H1 (cell line): Measurements from ENCODE around the gene NR0B1. TPM values are rescaled to one million over a fixed set of nuclear protein-coding genes. Genes with fewer than 3 reads are reported as not detected.

Experiments
- CTCF ChIA-PET: fragments of 300-600 bp; sonication (Branson Sonifier 250); formaldehyde crosslinking; loops from one replicate; lab custom pipeline; 2021; ENCODE audit not compliant: partially characterized antibody; lab: Charles Lee
- POLR2A ChIA-PET: fragments of 300-600 bp; sonication (Branson Sonifier 250); formaldehyde crosslinking; loops from one replicate; lab custom pipeline; 2021; ENCODE audit warnings: inconsistent platforms; ENCODE audit not compliant: partially characterized antibody; lab: Charles Lee
- DNase-seq, 2 experiments: peaks; one replicate each; pipeline versions ENCODE4 v3.0.0 to v3.0.0-alpha.2; 2010 to 2022; ENCODE audit warnings: low spot score in 2 of 2, low read depth in 1 of 2, mixed read lengths in 1 of 2
- FAIRE-seq: peaks from 2 replicates; lab custom pipeline; 2011; peaks lifted over from hg19 to GRCh38; lab: Jason Lieb, UNC
- H2AFZ ChIP-seq: 2 replicates; pipeline ENCODE4 v1.8.1; 2012; ENCODE audit warnings: low read length, inconsistent platforms
- H2AK5ac ChIP-seq: 2 replicates; pipeline ENCODE4 v1.6.1; 2013; ENCODE audit warnings: low read depth, low read length
- H2BK120ac ChIP-seq: replicated peaks from 2 replicates; pipeline ENCODE3; 2013; ENCODE audit warnings: low read depth, low read length, inconsistent platforms
- H2BK12ac ChIP-seq: 2 replicates; pipeline ENCODE4 v1.6.1; 2013; ENCODE audit warnings: low read depth, low read length
- H2BK15ac ChIP-seq: 2 replicates; pipeline ENCODE4 v1.6.1; 2013; ENCODE audit warnings: low read length
- H2BK20ac ChIP-seq: 2 replicates; pipeline ENCODE4 v1.6.1; 2013; ENCODE audit warnings: low read length
- H2BK5ac ChIP-seq: 2 replicates; pipeline ENCODE4 v1.6.1; 2013; ENCODE audit warnings: low read depth, low read length
- H3K14ac ChIP-seq: 2 replicates; pipeline ENCODE4 v1.6.1; 2013; ENCODE audit warnings: inconsistent platforms; ENCODE audit not compliant: insufficient read length
- H3K18ac ChIP-seq: 2 replicates; pipeline ENCODE4 v1.6.1; 2013; ENCODE audit warnings: low read length; ENCODE audit errors: extremely low read depth
- H3K23ac ChIP-seq: 2 replicates; pipeline ENCODE4 v1.6.1; 2013; ENCODE audit warnings: inconsistent platforms; ENCODE audit not compliant: insufficient read length
- H3K23me2 ChIP-seq: 2 replicates; pipeline ENCODE4 v1.6.1; 2013; ENCODE audit warnings: low read depth, low read length
- H3K27ac ChIP-seq: 2 replicates; pipeline ENCODE4 v1.6.1; 2011; ENCODE audit warnings: low read depth, low read length, inconsistent platforms
- H3K27me3 ChIP-seq, 4 experiments: replicated peaks in 1 of 4; 1 replicate in 1 of 4; 2 replicates in 3 of 4; pipeline versions ENCODE4 v1.6.1 to v1.8.1; 2011 to 2013; ENCODE audit warnings: low read length in 3 of 4, mild to moderate bottlenecking in 3 of 4, inconsistent platforms in 2 of 4, mixed read lengths in 2 of 4, moderate library complexity in 1 of 4; ENCODE audit not compliant: control insufficient read depth in 3 of 4, insufficient read depth in 3 of 4; ENCODE audit errors: extremely low read depth in 1 of 4
- H3K36me3 ChIP-seq, 4 experiments: 2 replicates each; pipeline versions ENCODE4 v1.6.1 to v1.8.1; 2011 to 2013; ENCODE audit warnings: mild to moderate bottlenecking in 4 of 4, low read length in 3 of 4, moderate library complexity in 2 of 4, control low read depth in 1 of 4, inconsistent platforms in 1 of 4; ENCODE audit not compliant: insufficient read depth in 4 of 4, control insufficient read depth in 2 of 4
- H3K4ac ChIP-seq: replicated peaks from 2 replicates; pipeline ENCODE3; 2013; ENCODE audit warnings: low read length, low read depth, mixed read lengths, inconsistent platforms; ENCODE audit not compliant: insufficient read length
- H3K4me1 ChIP-seq, 4 experiments: replicated peaks in 1 of 4; 1 replicate in 1 of 4; 2 replicates in 3 of 4; pipeline versions ENCODE4 v1.6.1 to v1.8.1; 2011 to 2013; ENCODE audit warnings: low read length in 3 of 4, inconsistent platforms in 2 of 4, mixed read lengths in 1 of 4; ENCODE audit not compliant: insufficient read depth in 4 of 4, control insufficient read depth in 3 of 4
- H3K4me2 ChIP-seq, 2 experiments: 2 replicates each; pipeline versions ENCODE4 v1.6.1 to v1.8.1; 2011 to 2013; ENCODE audit warnings: low read depth in 2 of 2, low read length in 2 of 2, control low read depth in 1 of 2, inconsistent platforms in 1 of 2, mild to moderate bottlenecking in 1 of 2; ENCODE audit not compliant: insufficient read depth in 1 of 2
- H3K4me3 ChIP-seq, 4 experiments: fragments of 200-600, 300-600 bp in 1 of 4; sonication (generic), shearing (Covaris generic), sonication (Bioruptor Twin) in 1 of 4; 2 replicates each; pipeline versions ENCODE4 v1.5.1 to v1.8.1; 2011 to 2016; ENCODE audit warnings: low read length in 4 of 4, low read depth in 3 of 4, control low read depth in 2 of 4, inconsistent platforms in 2 of 4, mild to moderate bottlenecking in 2 of 4, mixed read lengths in 1 of 4, moderate library complexity in 1 of 4; ENCODE audit not compliant: insufficient read depth in 2 of 4; ENCODE audit errors: extremely low read depth in 1 of 4
- H3K56ac ChIP-seq: replicated peaks from 2 replicates; pipeline ENCODE3; 2013; ENCODE audit warnings: low read depth, mild to moderate bottlenecking, mixed read lengths, low read length, inconsistent platforms; ENCODE audit not compliant: insufficient read length
- H3K79me1 ChIP-seq: 2 replicates; pipeline ENCODE4 v1.6.1; 2013; ENCODE audit warnings: low read depth, low read length, control low read depth
- H3K79me2 ChIP-seq, 2 experiments: 2 replicates each; pipeline versions ENCODE4 v1.6.1 to v1.8.1; 2012 to 2013; ENCODE audit warnings: low read length in 2 of 2, mild to moderate bottlenecking in 2 of 2, inconsistent platforms in 1 of 2; ENCODE audit not compliant: insufficient read depth in 2 of 2, control insufficient read depth in 1 of 2
- H3K9ac ChIP-seq, 4 experiments: replicated peaks in 1 of 4; 1 replicate in 1 of 4; 2 replicates in 3 of 4; pipeline versions ENCODE4 v1.6.1 to v1.8.1; 2011 to 2013; ENCODE audit warnings: low read depth in 3 of 4, low read length in 3 of 4, control low read depth in 2 of 4, mild to moderate bottlenecking in 2 of 4, moderate library complexity in 2 of 4, inconsistent platforms in 1 of 4; ENCODE audit errors: extremely low read depth in 1 of 4
- H3K9me3 ChIP-seq, 2 experiments: 2 replicates each; pipeline versions ENCODE4 v1.6.1 to v1.8.1; 2012 to 2013; ENCODE audit warnings: mild to moderate bottlenecking in 2 of 2, moderate library complexity in 2 of 2, control low read depth in 1 of 2, inconsistent platforms in 1 of 2, low read depth in 1 of 2, low read length in 1 of 2, mixed read lengths in 1 of 2; ENCODE audit not compliant: insufficient read depth in 2 of 2
- H4K20me1 ChIP-seq, 2 experiments: replicated peaks in 1 of 2; 2 replicates each; pipeline versions ENCODE3 to v1.8.1; 2011 to 2013; ENCODE audit warnings: inconsistent platforms in 2 of 2, low read length in 2 of 2, mild to moderate bottlenecking in 1 of 2; ENCODE audit not compliant: insufficient read depth in 2 of 2, control insufficient read depth in 1 of 2
- H4K5ac ChIP-seq: 2 replicates; pipeline ENCODE4 v1.6.1; 2013; ENCODE audit warnings: low read length, low read depth, mixed read lengths, inconsistent platforms; ENCODE audit not compliant: insufficient read length
- H4K8ac ChIP-seq: 2 replicates; pipeline ENCODE4 v1.8.0; 2013; ENCODE audit warnings: mild to moderate bottlenecking, moderate library complexity, low read length, inconsistent platforms; ENCODE audit not compliant: insufficient read depth; ENCODE audit errors: extremely low read depth
- H4K91ac ChIP-seq: replicated peaks from 2 replicates; pipeline ENCODE3; 2013; ENCODE audit warnings: low read length, mixed read lengths, inconsistent platforms; ENCODE audit not compliant: insufficient read length
- CTBP2 ChIP-seq: IDR thresholded peaks from 2 replicates; pipeline ENCODE4 v1.7.0; 2011; ENCODE audit warnings: borderline replicate concordance, mild to moderate bottlenecking, moderate library complexity, mixed read lengths, low read length; ENCODE audit not compliant: insufficient read depth, insufficient read length
- WGBS, 2 experiments: shearing (Covaris generic) in 1 of 2; methylation state at CpG; one replicate each; pipeline versions ENCODE4 v1.1.6 to v1.1.7; 2013 to 2015; ENCODE audit warnings: low lambda C conversion rate in 2 of 2, mixed read lengths in 2 of 2, inconsistent platforms in 1 of 2, low coverage in 1 of 2, missing lambda C conversion rate in 1 of 2; ENCODE audit not compliant: insufficient replicate concordance in 2 of 2, insufficient coverage in 1 of 2, insufficient read length in 1 of 2; ENCODE audit errors: extremely low coverage in 1 of 2, missing lambda C conversion rate in 1 of 2; 5-methylcytosine and 5-hydroxymethylcytosine counted together
- polyA plus RNA-seq, 7 experiments: library from polyadenylated mRNA; depleted of rRNA in 3 of 7; stranded (reverse) in 5 of 7; unstranded in 2 of 7; fragments of >200 nt in 5 of 7; fragments of 200-250 nt in 2 of 7; gene quantifications; 1 replicate in 5 of 7; 2 replicates in 1 of 7; 4 replicates in 1 of 7; pipeline versions ENCODE4 v1.2.1 to v1.2.3, GENCODE V29; 2011 to 2013; ENCODE audit warnings: missing spikeins in 2 of 7, mixed read lengths in 2 of 7
- total RNA-seq: library from RNA; stranded (reverse); fragmentation: NEBNext Ultra II Directional; extraction: Animal tissue kit (Norgen Biotek cat#: 25700); gene quantifications from 2 replicates; pipeline ENCODE4 v1.2.1, GENCODE V29; 2021

The NR0B1 gene
- total and polyA plus RNA-seq, 2 of the 8 experiments (the other 6 are each of a cell fraction or from before 2014, with no cell fraction given): 0.24 to 0.26 TPM

GRCh38 chrX:30280428-30280827 is 28.8 kb downstream of the NR0B1 start:
- Histone ChIP-seq H3K23me2 (no peaks in the 10 kb centered on the region), H4K20me1 (no peaks in the 10 kb centered on the region), H3K79me1 (no peaks in the 10 kb centered on the region), H2BK15ac (no peak overlapping the region), H3K56ac (no peak overlapping the region), H3K9me3 (no peaks in the 10 kb centered on the region), H3K4ac (no peak overlapping the region), H2AK5ac (no peak overlapping the region), H3K4me1 (no peaks in the 10 kb centered on the region), H2BK5ac (no peak overlapping the region), H4K91ac (no peak overlapping the region), H3K9ac (no peak overlapping the region), H3K36me3 (no peaks in the 10 kb centered on the region), H3K27me3 (no peaks in the 10 kb centered on the region), H3K18ac (no peak overlapping the region), H4K8ac (no peak overlapping the region), H3K79me2 (no peaks in the 10 kb centered on the region), H2AFZ (no peak overlapping the region), H3K14ac (no peak overlapping the region), H3K4me3 (no peak overlapping the region), H2BK120ac (no peak overlapping the region), H3K27ac (no peak overlapping the region), H2BK20ac (no peak overlapping the region), H4K5ac (no peak overlapping the region), H3K23ac (no peak overlapping the region), H3K4me2 (no peak overlapping the region), H2BK12ac (no peak overlapping the region)
- CTCF ChIA-PET: interaction anchor here (0.6 to 1.1 kb wide), 2 partner anchors 67 to 228 kb away, joined by 3 read pairs; no protein-coding TSS in a partner anchor
- WGBS, 2 experiments: 88% methylated on average over 1 of the region's 1 CpG; no CpG with 5 or more reads in 1 of the 2 experiments
- no peak for TF ChIP-seq CTBP2
- DNase-seq (no peak), FAIRE-seq (no peak)
- POLR2A ChIA-PET: no interaction called here
